T-helper 2 cell treated with Interferon-gamma antibody and Interleukin-4, amounts not matched to agents 5 μg/mL and 100 μg/mL, for 36 hours (primary cell): ENCODE measurements around the gene FOXP1.
A peak's percentile ranks its signal among the peaks of the same experiment; 100 is the strongest.

ENCODE experiments used
- DNase-seq: peaks from one replicate; pipeline ENCODE4 v3.0.0; 2021; ENCODE audit warnings: low spot score
- H3K27ac Mint-ChIP-seq: one replicate; pipeline ENCODE4 v1.8.0; 2021; ENCODE audit warnings: mild to moderate bottlenecking, mixed read lengths
- H3K27me3 Mint-ChIP-seq: one replicate; pipeline ENCODE4 v1.8.0; 2021; ENCODE audit warnings: low read depth, mixed read lengths
- H3K36me3 Mint-ChIP-seq: one replicate; pipeline ENCODE4 v1.8.0; 2021; ENCODE audit warnings: low read depth, mixed read lengths
- H3K4me1 Mint-ChIP-seq: one replicate; pipeline ENCODE4 v1.8.0; 2021; ENCODE audit warnings: low read depth, mixed read lengths
- H3K4me3 Mint-ChIP-seq: one replicate; pipeline ENCODE4 v1.8.0; 2022; ENCODE audit warnings: mild to moderate bottlenecking, moderate library complexity, mixed read lengths
- H3K9me3 Mint-ChIP-seq: one replicate; pipeline ENCODE4 v1.8.0; 2021; ENCODE audit warnings: mixed read lengths

FOXP1 gene

GRCh38 chr3:71582612-71583565 lies 639 bp downstream of the FOXP1 start:
- Mint-ChIP-seq H3K9me3 (no peaks in the 10 kb centered on the region), H3K27me3 (no peaks in the 10 kb centered on the region), H3K4me3 (peak overlapping the region; percentile 96), H3K36me3 (peaks cover 14% of the 10 kb centered on the region), H3K4me1 (peaks cover 37% of the 10 kb centered on the region), H3K27ac (peak overlapping the region; percentile 97)
- peak; percentile 64 for DNase-seq

GRCh38 chr3:71582036-71582611 lies 1.4 kb downstream of the FOXP1 start:
- Mint-ChIP-seq H3K4me1 (peaks cover 42% of the 10 kb centered on the region), H3K4me3 (peak overlapping the region; percentile 96), H3K36me3 (peaks cover 19% of the 10 kb centered on the region), H3K9me3 (no peaks in the 10 kb centered on the region), H3K27ac (peak overlapping the region; percentile 97), H3K27me3 (no peaks in the 10 kb centered on the region)
- peak; percentile 44 for DNase-seq

- peak; percentile 19 for DNase-seq
- no peaks in the 10 kb centered on the region for H3K27me3 Mint-ChIP-seq
- H3K9me3 Mint-ChIP-seq = no peaks in the 10 kb centered on the region
- peak overlapping the region; percentile 96 for H3K4me3 Mint-ChIP-seq
- peaks cover 20% of the 10 kb centered on the region for H3K36me3 Mint-ChIP-seq
- peak overlapping the region; percentile 97 for H3K27ac Mint-ChIP-seq
- H3K4me1 Mint-ChIP-seq = peaks cover 46% of the 10 kb centered on the region
Observed at GRCh38 chr3:71581457-71582035, 2.0 kb downstream of the FOXP1 start.

GRCh38 chr3:71580636-71581456 lies 2.7 kb downstream of the FOXP1 start:
- DNase-seq = no peak
- Mint-ChIP-seq H3K4me1 (peaks cover 44% of the 10 kb centered on the region), H3K27me3 (no peaks in the 10 kb centered on the region), H3K36me3 (peaks cover 20% of the 10 kb centered on the region), H3K27ac (peak overlapping the region; percentile 87), H3K9me3 (no peaks in the 10 kb centered on the region), H3K4me3 (peak overlapping the region; percentile 96)

GRCh38 chr3:71579935-71580406 lies 3.6 kb downstream of the FOXP1 start:
- no peak for DNase-seq

GRCh38 chr3:71579326-71579934 lies 4.1 kb downstream of the FOXP1 start:
- Mint-ChIP-seq H3K9me3 (no peaks in the 10 kb centered on the region), H3K36me3 (peaks cover 23% of the 10 kb centered on the region), H3K27me3 (no peaks in the 10 kb centered on the region), H3K27ac (no peak overlapping the region), H3K4me1 (peaks cover 36% of the 10 kb centered on the region), H3K4me3 (peak overlapping the region; percentile 96)
- DNase-seq = no peak

More at GRCh38 chr3:71579935-71580406, 3.6 kb downstream of the FOXP1 start:
- peaks cover 23% of the 10 kb centered on the region for H3K36me3 Mint-ChIP-seq
- H3K4me3 Mint-ChIP-seq = peak overlapping the region; percentile 96
- H3K27ac Mint-ChIP-seq = peak overlapping the region; percentile 57
- peaks cover 42% of the 10 kb centered on the region for H3K4me1 Mint-ChIP-seq
- H3K9me3 Mint-ChIP-seq = no peaks in the 10 kb centered on the region
- no peaks in the 10 kb centered on the region for H3K27me3 Mint-ChIP-seq

- no peak for DNase-seq
- H3K9me3 Mint-ChIP-seq = no peaks in the 10 kb centered on the region
- H3K27me3 Mint-ChIP-seq = no peaks in the 10 kb centered on the region
- H3K36me3 Mint-ChIP-seq = peaks cover 23% of the 10 kb centered on the region
- peaks cover 33% of the 10 kb centered on the region for H3K4me1 Mint-ChIP-seq
- H3K27ac Mint-ChIP-seq = peak overlapping the region; percentile 36
- H3K4me3 Mint-ChIP-seq = no peak overlapping the region
Observed at GRCh38 chr3:71578054-71578751, 5.3 kb downstream of the FOXP1 start.

GRCh38 chr3:71577011-71577410 lies 6.5 kb downstream of the FOXP1 start:
- DNase-seq = no peak
- Mint-ChIP-seq H3K27me3 (no peaks in the 10 kb centered on the region), H3K4me1 (peaks cover 33% of the 10 kb centered on the region), H3K27ac (peak overlapping the region; percentile 5), H3K9me3 (no peaks in the 10 kb centered on the region), H3K36me3 (peaks cover 22% of the 10 kb centered on the region), H3K4me3 (no peak overlapping the region)

- no peaks in the 10 kb centered on the region for H3K9me3 Mint-ChIP-seq
- DNase-seq = no peak
- H3K27ac Mint-ChIP-seq = no peak overlapping the region
- H3K36me3 Mint-ChIP-seq = peaks cover 19% of the 10 kb centered on the region
- no peaks in the 10 kb centered on the region for H3K27me3 Mint-ChIP-seq
- H3K4me3 Mint-ChIP-seq = no peak overlapping the region
- peaks cover 25% of the 10 kb centered on the region for H3K4me1 Mint-ChIP-seq
Observed at GRCh38 chr3:71575433-71575832, 8.1 kb downstream of the FOXP1 start.

- Mint-ChIP-seq H3K27ac (no peak overlapping the region), H3K9me3 (no peaks in the 10 kb centered on the region), H3K4me3 (no peak overlapping the region), H3K4me1 (peaks cover 9% of the 10 kb centered on the region), H3K27me3 (no peaks in the 10 kb centered on the region), H3K36me3 (peaks cover 14% of the 10 kb centered on the region)
- no peak for DNase-seq
Observed at GRCh38 chr3:71573181-71573580, 10.3 kb downstream of the FOXP1 start.

- Mint-ChIP-seq H3K4me1 (peaks cover 6% of the 10 kb centered on the region), H3K36me3 (peaks cover 6% of the 10 kb centered on the region), H3K27me3 (no peaks in the 10 kb centered on the region), H3K9me3 (no peaks in the 10 kb centered on the region), H3K4me3 (no peak overlapping the region), H3K27ac (no peak overlapping the region)
- DNase-seq = no peak
Observed at GRCh38 chr3:71570546-71570945, 13.0 kb downstream of the FOXP1 start.

- Mint-ChIP-seq H3K27ac (no peak overlapping the region), H3K36me3 (peaks cover 7% of the 10 kb centered on the region), H3K4me1 (peaks cover 18% of the 10 kb centered on the region), H3K9me3 (no peaks in the 10 kb centered on the region), H3K27me3 (no peaks in the 10 kb centered on the region), H3K4me3 (no peak overlapping the region)
- no peak for DNase-seq
Observed at GRCh38 chr3:71568207-71568606, 15.3 kb downstream of the FOXP1 start.

- Mint-ChIP-seq H3K36me3 (peaks cover 7% of the 10 kb centered on the region), H3K27ac (no peak overlapping the region), H3K27me3 (no peaks in the 10 kb centered on the region), H3K4me1 (peaks cover 23% of the 10 kb centered on the region), H3K4me3 (no peak overlapping the region), H3K9me3 (no peaks in the 10 kb centered on the region)
- no peak for DNase-seq
Observed at GRCh38 chr3:71566776-71567175, 16.8 kb downstream of the FOXP1 start.
